H9 (cell line): ENCODE measurements around the gene MIPOL1. TPM values are rescaled to one million over a fixed set of nuclear protein-coding genes. Genes with fewer than 3 reads are reported as not detected.

Experiments
- DNase-seq: peaks from one replicate; pipeline ENCODE4 v3.0.0-alpha.2; 2017
- H2AFZ ChIP-seq: one replicate; pipeline ENCODE4 v1.6.1; 2013; ENCODE audit warnings: mild to moderate bottlenecking, low read length, control low read depth, moderate library complexity
- H2AK5ac ChIP-seq: 2 replicates; pipeline ENCODE4 v1.6.1; 2013; ENCODE audit warnings: low read length, control low read depth, mixed read lengths; ENCODE audit not compliant: insufficient read length
- H2BK120ac ChIP-seq: one replicate; pipeline ENCODE4 v1.6.1; 2013; ENCODE audit warnings: low read depth, mild to moderate bottlenecking, low read length, control low read depth, inconsistent platforms; ENCODE audit not compliant: poor library complexity, severe bottlenecking
- H2BK12ac ChIP-seq: 2 replicates; pipeline ENCODE4 v1.6.1; 2013; ENCODE audit warnings: low read length, control low read depth, mixed read lengths, low read depth; ENCODE audit not compliant: insufficient read length
- H2BK15ac ChIP-seq: 2 replicates; pipeline ENCODE4 v1.6.1; 2013; ENCODE audit warnings: low read depth, low read length, control low read depth
- H2BK20ac ChIP-seq: one replicate; pipeline ENCODE4 v1.6.1; 2013; ENCODE audit warnings: low read depth, mild to moderate bottlenecking, low read length, control low read depth, inconsistent platforms; ENCODE audit not compliant: poor library complexity, severe bottlenecking
- H2BK5ac ChIP-seq: 2 replicates; pipeline ENCODE4 v1.6.1; 2013; ENCODE audit warnings: low read length, control low read depth, mixed read lengths; ENCODE audit not compliant: insufficient read length
- H3K14ac ChIP-seq: 2 replicates; pipeline ENCODE4 v1.6.1; 2013; ENCODE audit warnings: low read length, control low read depth; ENCODE audit not compliant: insufficient read depth
- H3K18ac ChIP-seq: 2 replicates; pipeline ENCODE4 v1.6.1; 2013; ENCODE audit warnings: low read depth, mild to moderate bottlenecking, mixed read lengths, low read length, control low read depth; ENCODE audit not compliant: insufficient read length
- H3K23ac ChIP-seq: 2 replicates; pipeline ENCODE4 v1.6.1; 2013; ENCODE audit warnings: low read length, control low read depth, mixed read lengths, low read depth; ENCODE audit not compliant: insufficient read length
- H3K23me2 ChIP-seq: 2 replicates; pipeline ENCODE4 v1.6.1; 2013; ENCODE audit warnings: low read depth, mild to moderate bottlenecking, mixed read lengths, low read length, control low read depth; ENCODE audit not compliant: insufficient read length, poor library complexity, severe bottlenecking
- H3K27ac ChIP-seq: 2 replicates; pipeline ENCODE4 v1.5.1; 2013; ENCODE audit warnings: low read length, control low read depth, mixed read lengths, low read depth; ENCODE audit not compliant: insufficient read length
- H3K27me3 ChIP-seq: 2 replicates; pipeline ENCODE4 v1.6.1; 2013; ENCODE audit warnings: low read length, control low read depth, inconsistent platforms; ENCODE audit not compliant: insufficient read depth
- H3K4ac ChIP-seq: 2 replicates; pipeline ENCODE4 v1.6.1; 2013; ENCODE audit warnings: low read depth, mild to moderate bottlenecking, control low read depth, inconsistent platforms, low read length, moderate library complexity
- H3K4me1 ChIP-seq: 2 replicates; pipeline ENCODE4 v1.6.1; 2013; ENCODE audit warnings: low read length, control low read depth, inconsistent platforms; ENCODE audit not compliant: insufficient read depth
- H3K4me2 ChIP-seq: 2 replicates; pipeline ENCODE4 v1.6.1; 2013; ENCODE audit warnings: low read length, control low read depth, mixed read lengths; ENCODE audit not compliant: insufficient read length, insufficient read depth
- H3K56ac ChIP-seq: 2 replicates; pipeline ENCODE4 v1.6.1; 2013; ENCODE audit warnings: low read depth, mild to moderate bottlenecking, mixed read lengths, low read length, control low read depth; ENCODE audit not compliant: insufficient read length
- H3K79me1 ChIP-seq: 2 replicates; pipeline ENCODE4 v1.6.1; 2013; ENCODE audit warnings: low read depth, mild to moderate bottlenecking, moderate library complexity, low read length, control low read depth, inconsistent platforms; ENCODE audit not compliant: insufficient read depth, poor library complexity, severe bottlenecking
- H3K79me2 ChIP-seq: 2 replicates; pipeline ENCODE4 v1.6.1; 2013; ENCODE audit warnings: low read length, control low read depth, inconsistent platforms; ENCODE audit not compliant: insufficient read depth
- H3K9ac ChIP-seq: 2 replicates; pipeline ENCODE4 v1.6.1; 2013; ENCODE audit warnings: low read length, control low read depth, mixed read lengths; ENCODE audit not compliant: insufficient read length; ENCODE audit errors: extremely low read depth
- H3K9me3 ChIP-seq: one replicate; pipeline ENCODE4 v1.6.1; 2013; ENCODE audit warnings: low read depth, low read length, inconsistent platforms; ENCODE audit not compliant: control insufficient read depth
- H3T11ph ChIP-seq: one replicate; pipeline ENCODE4 v1.6.1; 2013; ENCODE audit warnings: mild to moderate bottlenecking, low read length, control low read depth, inconsistent platforms
- H4K20me1 ChIP-seq: one replicate; pipeline ENCODE4 v1.6.1; 2013; ENCODE audit not compliant: control insufficient read depth, insufficient read length, insufficient read depth
- H4K5ac ChIP-seq: 2 replicates; pipeline ENCODE4 v1.6.1; 2013; ENCODE audit warnings: low read depth, mild to moderate bottlenecking, mixed read lengths, low read length, control low read depth; ENCODE audit not compliant: insufficient read length
- H4K8ac ChIP-seq: replicated peaks from 2 replicates; pipeline ENCODE4 v1.6.1; 2013; ENCODE audit warnings: low read length, control low read depth, mixed read lengths, low read depth; ENCODE audit not compliant: insufficient read length
- H4K91ac ChIP-seq: 2 replicates; pipeline ENCODE4 v1.6.1; 2013; ENCODE audit warnings: low read depth, mild to moderate bottlenecking, moderate library complexity, mixed read lengths, low read length, control low read depth; ENCODE audit not compliant: insufficient read length
- H3K27ac Mint-ChIP-seq, 3 experiments: 2 replicates in 2 of 3; 3 replicates in 1 of 3; pipeline ENCODE4 v1.8.0; 2020 to 2021; ENCODE audit warnings: mixed read lengths in 3 of 3, mild to moderate bottlenecking in 1 of 3, moderate library complexity in 1 of 3
- H3K27me3 Mint-ChIP-seq: 2 replicates; pipeline ENCODE4 v1.8.0; 2021; ENCODE audit warnings: low read depth, mild to moderate bottlenecking, moderate library complexity, mixed read lengths
- H3K36me3 Mint-ChIP-seq, 3 experiments: 2 replicates in 2 of 3; 3 replicates in 1 of 3; pipeline ENCODE4 v1.8.0; 2020 to 2021; ENCODE audit warnings: low read depth in 3 of 3, mixed read lengths in 3 of 3; ENCODE audit not compliant: insufficient read depth in 1 of 3
- H3K4me1 Mint-ChIP-seq, 2 experiments: 2 replicates each; pipeline ENCODE4 v1.8.0; 2020; ENCODE audit warnings: mixed read lengths in 2 of 2
- H3K4me3 Mint-ChIP-seq, 2 experiments: 2 replicates in 1 of 2; 3 replicates in 1 of 2; pipeline ENCODE4 v1.8.0; 2020 to 2021; ENCODE audit warnings: mild to moderate bottlenecking in 2 of 2, mixed read lengths in 2 of 2, moderate library complexity in 1 of 2
- H3K9me3 Mint-ChIP-seq, 2 experiments: 2 replicates in 1 of 2; 3 replicates in 1 of 2; pipeline ENCODE4 v1.8.0; 2020; ENCODE audit warnings: mild to moderate bottlenecking in 2 of 2, mixed read lengths in 2 of 2, moderate library complexity in 1 of 2
- WGBS: extraction: QIAGEN DNeasy Blood & Tissue Kit; methylation state at CpG from one replicate; pipeline ENCODE4 v1.1.7; 2013; ENCODE audit warnings: missing lambda C conversion rate, low lambda C conversion rate, mixed read lengths; ENCODE audit not compliant: insufficient read length; ENCODE audit errors: extremely low coverage; 5-methylcytosine and 5-hydroxymethylcytosine counted together
- total RNA-seq: library from RNA; stranded (reverse); gene quantifications from 2 replicates; pipeline ENCODE4 v1.2.1, GENCODE V29; 2021
- TF ChIP-seq, protein P1 (sequence below): fragments of 200-600 bp; sonication (generic); conservative IDR thresholded peaks from 3 replicates; pipeline ENCODE4 v1.8.0; 2021; ENCODE audit warnings: antibody characterized with exemption, mild to moderate bottlenecking

Gene MIPOL1
- total RNA-seq, 1 experiment from 2014 or later = 15.6 TPM

DNA sequence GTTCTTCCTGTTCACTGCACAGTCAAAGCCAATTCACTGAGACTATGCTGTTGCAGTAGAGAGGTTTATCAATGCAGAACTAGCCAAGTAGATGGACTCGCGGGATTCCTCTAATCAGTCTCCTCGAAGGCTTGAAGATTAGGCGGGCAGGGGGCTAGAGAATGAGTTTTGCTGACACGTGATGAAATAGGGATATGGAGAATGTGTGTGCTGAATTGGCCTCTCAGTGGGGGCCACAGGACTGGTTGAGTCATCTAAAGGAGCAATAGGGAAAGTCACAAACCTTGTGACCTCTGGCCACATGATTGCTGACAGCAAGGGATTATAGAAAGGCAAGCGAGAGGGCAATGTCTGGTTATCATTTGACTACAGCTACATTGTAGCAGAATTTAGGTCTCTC is 12.7 kb downstream of the MIPOL1 start:
- Histone ChIP-seq H2BK15ac (no peak overlapping the region), H3K27me3 (no peaks in the 10 kb centered on the region), H2BK120ac (no peak overlapping the region), H3K4me2 (no peak overlapping the region), H3K4me1 (no peaks in the 10 kb centered on the region), H3T11ph (no peak overlapping the region), H3K9ac (no peak overlapping the region), H3K23me2 (no peaks in the 10 kb centered on the region), H3K79me2 (0 out of 2 replicates have a peak, but pooled peaks cover 2% of the 10 kb centered on the region), H2BK12ac (no peak overlapping the region), H2BK5ac (no peak overlapping the region), H3K56ac (no peak overlapping the region), H3K9me3 (peaks cover 12% of the 10 kb centered on the region), H3K18ac (no peak overlapping the region), H3K79me1 (peaks cover 3% of the 10 kb centered on the region), H3K23ac (no peak overlapping the region), H2BK20ac (no peak overlapping the region), H3K4ac (no peak overlapping the region), H4K8ac (no peak overlapping the region), H2AK5ac (no peak overlapping the region), H3K14ac (no peak overlapping the region), H4K5ac (no peak overlapping the region), H4K20me1 (no peaks in the 10 kb centered on the region), H4K91ac (no peak overlapping the region), H2AFZ (no peak overlapping the region), H3K27ac (no peak overlapping the region)
- H3K9me3 Mint-ChIP-seq = peaks cover 28 to 44% of the 10 kb centered on the region in 2 experiments
- H3K4me3 Mint-ChIP-seq = no peak overlapping the region
- H3K27ac Mint-ChIP-seq = no peak overlapping the region; a peak in 2 of 7 replicates
- H3K4me1 Mint-ChIP-seq = 0 out of 4 replicates have a peak, but pooled peaks cover 0 to 3% of the 10 kb centered on the region in 2 experiments
- H3K27me3 Mint-ChIP-seq = no peaks in the 10 kb centered on the region
- peaks cover 32 to 56% (median 37%) of the 10 kb centered on the region in 3 experiments for H3K36me3 Mint-ChIP-seq
- no peak for DNase-seq
- TF ChIP-seq, protein P1, sequence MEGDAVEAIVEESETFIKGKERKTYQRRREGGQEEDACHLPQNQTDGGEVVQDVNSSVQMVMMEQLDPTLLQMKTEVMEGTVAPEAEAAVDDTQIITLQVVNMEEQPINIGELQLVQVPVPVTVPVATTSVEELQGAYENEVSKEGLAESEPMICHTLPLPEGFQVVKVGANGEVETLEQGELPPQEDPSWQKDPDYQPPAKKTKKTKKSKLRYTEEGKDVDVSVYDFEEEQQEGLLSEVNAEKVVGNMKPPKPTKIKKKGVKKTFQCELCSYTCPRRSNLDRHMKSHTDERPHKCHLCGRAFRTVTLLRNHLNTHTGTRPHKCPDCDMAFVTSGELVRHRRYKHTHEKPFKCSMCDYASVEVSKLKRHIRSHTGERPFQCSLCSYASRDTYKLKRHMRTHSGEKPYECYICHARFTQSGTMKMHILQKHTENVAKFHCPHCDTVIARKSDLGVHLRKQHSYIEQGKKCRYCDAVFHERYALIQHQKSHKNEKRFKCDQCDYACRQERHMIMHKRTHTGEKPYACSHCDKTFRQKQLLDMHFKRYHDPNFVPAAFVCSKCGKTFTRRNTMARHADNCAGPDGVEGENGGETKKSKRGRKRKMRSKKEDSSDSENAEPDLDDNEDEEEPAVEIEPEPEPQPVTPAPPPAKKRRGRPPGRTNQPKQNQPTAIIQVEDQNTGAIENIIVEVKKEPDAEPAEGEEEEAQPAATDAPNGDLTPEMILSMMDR = no peak
- no CpG with 5 or more reads among the region's 6 CpGs for WGBS
